Dermis blood vessel endothelial cell (primary cell): ENCODE results near the gene TBL1Y. TPM values are rescaled to one million over a fixed set of nuclear protein-coding genes. Genes with fewer than 3 reads are reported as not detected.
A peak's percentile ranks its signal among the peaks of the same experiment; 100 is the strongest.

Experiments
- DNase-seq: peaks from one replicate; pipeline ENCODE4 v3.0.0; 2010
- total RNA-seq: library from RNA; depleted of rRNA; stranded (reverse); fragments of >200 nt; gene quantifications from 2 replicates; pipeline ENCODE4 v1.2.3, GENCODE V29; 2014

TBL1Y gene
- total RNA-seq, 1 donor from 2014 or later: not detected

- peak; percentile 1 for DNase-seq
Observed at GRCh38 chrY:7092836-7093235, 182.3 kb downstream of the TBL1Y start.

GRCh38 chrY:7094365-7094764 is 183.9 kb downstream of the TBL1Y start:
- DNase-seq: no peak

DNA sequence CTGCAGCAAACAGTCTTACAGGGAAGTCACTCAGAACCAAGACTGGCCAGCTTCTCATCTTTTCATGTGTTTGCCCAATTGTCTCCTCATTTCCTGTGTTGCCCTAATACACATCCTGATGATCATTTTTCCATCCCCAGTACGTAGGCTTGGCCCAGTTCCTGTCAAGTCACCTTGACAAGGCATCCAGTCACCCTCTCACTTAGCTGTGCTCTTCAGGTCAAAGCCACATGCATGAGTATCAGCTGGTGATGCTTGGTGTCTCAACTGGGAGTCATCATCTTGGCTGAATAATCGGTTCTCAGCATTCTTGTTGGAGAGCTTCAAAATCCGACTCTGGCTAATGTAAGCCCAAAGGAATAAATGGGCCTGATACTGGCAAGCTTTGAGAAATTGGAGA is 186.5 kb downstream of the TBL1Y start:
- DNase-seq: no peak

- no peak for DNase-seq
Observed at GRCh38 chrY:7099742-7100141, 189.2 kb downstream of the TBL1Y start.

DNA sequence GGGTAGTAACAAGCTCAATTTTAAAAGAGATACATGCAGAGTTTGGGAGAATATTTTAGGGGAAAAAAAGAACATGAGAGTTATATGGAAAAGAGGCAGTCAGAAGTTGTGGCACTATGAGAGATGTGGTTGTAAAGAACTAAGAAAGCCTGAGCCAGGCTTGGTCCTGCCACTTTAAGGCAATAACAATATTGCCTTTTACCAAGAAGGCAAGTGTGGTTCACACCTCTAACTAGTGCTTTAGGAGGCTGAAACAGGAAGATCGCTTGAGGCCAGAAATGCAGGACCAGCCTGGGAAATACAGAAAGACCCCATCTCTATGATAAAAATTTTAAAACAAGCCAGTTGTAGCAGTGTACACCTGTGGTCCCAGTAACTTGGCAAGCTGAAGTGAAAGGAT is 192.2 kb downstream of the TBL1Y start:
- no peak for DNase-seq

DNA sequence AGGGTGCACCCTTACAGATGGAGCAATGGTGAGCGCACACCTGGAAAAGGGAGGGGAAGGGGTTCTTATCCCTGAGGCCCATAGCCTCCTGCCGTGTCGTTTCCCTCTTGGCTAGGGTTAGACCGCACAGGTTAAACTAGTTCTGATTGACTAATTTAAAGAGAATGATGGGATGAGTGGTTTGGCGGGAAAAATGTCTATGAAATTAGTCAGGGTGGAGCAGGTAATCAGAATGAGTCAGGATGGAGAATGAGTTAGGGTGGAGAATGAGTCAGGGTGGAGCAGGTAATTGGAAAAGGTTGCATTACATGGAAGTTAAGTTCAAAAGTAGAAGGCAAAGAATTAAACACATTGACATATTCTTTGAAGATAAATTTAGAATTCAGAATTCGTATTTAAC is 196.7 kb downstream of the TBL1Y start:
- no peak for DNase-seq

DNA sequence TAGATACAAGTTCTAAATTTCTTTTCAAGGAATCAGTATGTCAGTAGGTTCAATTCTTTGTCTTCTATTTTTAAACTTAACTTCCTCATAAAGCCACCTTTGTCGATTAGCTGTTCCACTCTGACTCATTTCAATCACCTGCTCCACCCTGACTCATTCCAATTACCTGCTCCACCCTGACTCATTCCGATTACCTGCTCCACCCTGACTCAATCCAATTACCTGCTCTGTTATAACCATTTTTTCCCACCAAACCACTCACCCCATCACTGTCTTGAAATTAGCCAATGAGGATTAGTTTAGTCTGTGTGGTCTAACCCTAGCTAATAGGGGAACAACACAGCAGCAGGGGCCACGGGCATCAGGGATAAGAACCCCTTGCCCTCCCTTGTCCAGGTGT is 199.6 kb downstream of the TBL1Y start:
- DNase-seq: no peak

GRCh38 chrY:7115871-7116270 is 205.4 kb downstream of the TBL1Y start:
- no peak for DNase-seq

GRCh38 chrY:7122202-7122601 is 211.7 kb downstream of the TBL1Y start:
- DNase-seq: no peak

DNA sequence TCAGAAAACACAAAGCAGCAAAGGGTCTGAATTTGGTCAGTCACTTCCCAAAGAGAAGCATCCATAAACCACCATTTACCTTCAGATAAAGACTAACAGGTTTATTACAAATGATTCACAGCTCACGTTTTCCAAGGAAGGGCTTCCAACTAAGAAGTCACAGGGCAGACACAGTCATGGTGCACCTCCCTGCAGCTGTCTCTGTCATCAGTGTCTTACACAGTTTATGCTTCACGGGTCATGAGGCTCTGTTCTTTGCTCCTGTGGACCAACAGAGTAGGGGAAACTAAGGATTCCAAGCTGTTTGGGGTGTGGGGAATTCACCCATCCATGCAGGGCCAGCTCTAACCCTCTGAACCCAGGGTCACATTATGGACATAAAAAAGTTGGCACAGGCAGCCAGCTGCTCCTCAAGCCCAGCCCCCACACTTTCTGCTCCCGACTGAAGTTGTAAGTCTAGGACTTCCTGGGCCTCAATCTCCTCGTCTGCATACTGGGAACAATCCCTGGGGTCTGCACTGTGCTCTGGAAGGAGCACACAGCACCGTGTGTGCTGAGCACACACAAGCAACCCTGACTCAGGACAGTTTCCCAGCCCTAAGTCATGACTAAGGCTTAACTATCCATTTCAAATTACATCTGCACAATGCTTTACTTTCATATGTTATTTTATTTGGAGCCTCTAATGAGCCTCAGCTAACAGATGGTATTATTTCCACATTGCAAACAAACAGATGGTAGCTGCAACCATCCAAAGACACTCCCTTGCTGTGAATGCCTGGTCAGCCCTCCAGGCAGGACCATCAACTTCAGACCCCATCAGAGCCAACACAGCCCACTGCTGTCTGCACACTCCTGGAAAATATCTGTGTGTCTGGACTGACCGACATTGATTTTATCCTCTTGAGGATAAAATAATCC is 214.9 kb downstream of the TBL1Y start:
- DNase-seq: no peak

DNA sequence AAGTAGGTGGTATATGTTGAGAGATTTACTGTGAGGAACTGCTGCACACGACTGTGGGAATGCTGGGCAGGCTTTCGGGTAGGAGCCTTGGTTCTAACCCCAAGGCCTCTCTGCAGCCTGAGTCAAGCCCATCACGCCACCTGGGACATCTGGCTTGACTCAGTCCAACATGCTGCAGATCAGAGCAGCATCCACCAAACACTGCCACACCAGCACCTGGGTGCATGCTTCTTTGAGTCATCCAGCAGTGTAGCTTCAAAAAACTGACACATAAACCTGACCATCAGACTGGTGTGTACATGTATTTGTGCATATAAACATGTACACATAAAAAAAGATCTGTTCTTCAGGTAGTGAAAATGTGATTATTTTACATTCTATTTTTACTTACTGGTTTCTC is 217.7 kb downstream of the TBL1Y start:
- DNase-seq: no peak

Other genes with a start within 250 kb of the TBL1Y start
- gene AMELY, start 1.1 kb downstream of the TBL1Y start, total RNA-seq: not detected in 2 replicates